CD8-positive, alpha-beta memory T cell (primary cell): Measurements from ENCODE around the gene TLX1. TPM values are rescaled to one million over a fixed set of nuclear protein-coding genes. Genes with fewer than 3 reads are reported as not detected.

Experiments
- CTCF ChIA-PET: fragments of 350-600 bp; sonication (Branson Sonifier 250); formaldehyde crosslinking; loops from one replicate; lab custom pipeline; 2021; ENCODE audit warnings: antibody characterized with exemption; lab: Charles Lee
- POLR2A ChIA-PET: fragments of 350-600 bp; sonication (Branson Sonifier 250); formaldehyde crosslinking; loops from one replicate; lab custom pipeline; 2021; ENCODE audit warnings: antibody characterized with exemption; lab: Charles Lee
- DNase-seq, 5 donors: peaks; one replicate each; pipeline versions ENCODE4 v3.0.0 to v3.0.0-alpha.2; 2020 to 2022; ENCODE audit warnings: mixed read lengths in 1 of 5
- H3K27ac ChIP-seq: one replicate; pipeline ENCODE4 v1.7.0; 2013; ENCODE audit warnings: low read depth, mild to moderate bottlenecking, low read length, moderate library complexity
- H3K27me3 ChIP-seq: 2 replicates; pipeline ENCODE4 v1.7.0; 2013; ENCODE audit warnings: low read length, mild to moderate bottlenecking; ENCODE audit not compliant: insufficient read depth, poor library complexity, severe bottlenecking
- H3K36me3 ChIP-seq: 2 replicates; pipeline ENCODE4 v1.7.0; 2013; ENCODE audit warnings: mild to moderate bottlenecking, low read length, moderate library complexity; ENCODE audit not compliant: insufficient read depth
- H3K4me1 ChIP-seq: 2 replicates; pipeline ENCODE4 v1.7.0; 2013; ENCODE audit warnings: mild to moderate bottlenecking, low read length, moderate library complexity; ENCODE audit not compliant: insufficient read depth
- H3K4me3 ChIP-seq: 2 replicates; pipeline ENCODE4 v1.7.0; 2013; ENCODE audit warnings: mild to moderate bottlenecking, low read length
- H3K9me3 ChIP-seq: 2 replicates; pipeline ENCODE4 v1.7.0; 2013; ENCODE audit warnings: mild to moderate bottlenecking, low read length
- H3K27ac Mint-ChIP-seq, 8 donors: one replicate each; pipeline ENCODE4 v1.8.0; 2020 to 2021; ENCODE audit warnings: mixed read lengths in 8 of 8, mild to moderate bottlenecking in 6 of 8, inconsistent platforms in 3 of 8, moderate library complexity in 3 of 8
- H3K27me3 Mint-ChIP-seq, 2 donors: one replicate each; pipeline ENCODE4 v1.8.0; 2020 to 2021; ENCODE audit warnings: mixed read lengths in 2 of 2, mild to moderate bottlenecking in 1 of 2, moderate library complexity in 1 of 2
- H3K36me3 Mint-ChIP-seq, 3 donors: one replicate each; pipeline ENCODE4 v1.8.0; 2020 to 2021; ENCODE audit warnings: mixed read lengths in 3 of 3, inconsistent platforms in 1 of 3, mild to moderate bottlenecking in 1 of 3
- H3K4me1 Mint-ChIP-seq, 3 donors: one replicate each; pipeline ENCODE4 v1.8.0; 2020 to 2021; ENCODE audit warnings: mixed read lengths in 3 of 3, inconsistent platforms in 1 of 3, mild to moderate bottlenecking in 1 of 3
- H3K4me3 Mint-ChIP-seq, 7 donors: one replicate each; pipeline ENCODE4 v1.8.0; 2020 to 2021; ENCODE audit warnings: mixed read lengths in 7 of 7, mild to moderate bottlenecking in 6 of 7, moderate library complexity in 4 of 7, inconsistent platforms in 2 of 7
- H3K9me3 Mint-ChIP-seq, 5 donors: one replicate each; pipeline ENCODE4 v1.8.0; 2020 to 2022; ENCODE audit warnings: mixed read lengths in 5 of 5, mild to moderate bottlenecking in 3 of 5, moderate library complexity in 2 of 5, inconsistent platforms in 1 of 5
- polyA plus RNA-seq: library from polyadenylated mRNA; unstranded; fragments of 300-500 nt; fragmentation: Illumina TruSeq; gene quantifications from one replicate; pipeline ENCODE4 v1.2.3, GENCODE V29; 2021
- total RNA-seq, 2 experiments: library from RNA; stranded (reverse); gene quantifications; one replicate each; pipeline ENCODE4 v1.2.3, GENCODE V29; 2021

The TLX1 gene
- total and polyA plus RNA-seq, 3 experiments from 2014 or later = not detected

DNA sequence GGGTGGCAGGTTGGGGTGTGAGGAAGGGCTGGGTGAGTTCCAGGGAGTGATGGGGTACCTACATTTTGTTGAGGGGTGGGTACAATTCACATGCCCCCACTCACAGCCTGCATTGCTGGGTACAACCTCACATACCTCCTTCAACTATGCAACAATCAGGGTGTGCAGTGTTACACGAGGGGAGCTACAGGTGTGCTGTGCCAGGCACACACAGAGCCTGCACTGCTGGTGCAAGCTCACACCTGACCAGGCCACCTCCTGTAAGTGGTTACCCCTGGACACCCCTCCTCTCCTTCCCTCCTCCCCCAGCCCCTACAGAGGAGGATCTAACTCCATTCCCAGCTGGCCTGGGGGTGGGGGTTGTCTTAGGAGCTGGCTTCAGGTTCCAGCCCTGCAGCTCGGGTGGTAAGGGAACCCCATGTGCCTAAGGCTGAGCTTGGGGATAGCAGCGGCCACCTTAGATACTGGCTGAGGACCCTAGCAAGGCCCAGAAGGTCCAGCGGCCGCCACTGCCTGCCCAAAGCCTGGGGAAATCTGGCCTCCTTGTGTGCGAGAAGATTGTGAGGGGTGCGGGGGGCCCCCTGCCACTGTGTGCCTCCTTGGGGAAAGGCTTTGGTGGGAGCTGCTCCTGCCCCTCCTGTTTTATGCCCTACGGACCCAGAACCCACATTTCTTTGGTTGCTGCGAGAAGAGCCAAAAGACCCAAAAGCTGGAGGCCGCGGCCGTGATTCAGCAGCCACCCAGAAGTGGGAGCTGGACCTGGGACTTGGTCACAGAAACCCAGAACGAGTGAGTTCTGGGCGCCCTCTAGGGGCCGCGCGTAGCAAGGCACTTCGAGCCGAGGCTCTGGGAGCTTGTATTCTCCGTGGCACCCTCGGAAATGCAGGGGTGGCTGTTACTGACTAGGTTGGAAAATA lies 10.8 kb downstream of the TLX1 start:
- Histone ChIP-seq H3K27ac (no peak overlapping the region), H3K4me1 (peaks cover 9% of the 10 kb centered on the region), H3K36me3 (no peaks in the 10 kb centered on the region), H3K27me3 (peaks cover 71% of the 10 kb centered on the region), H3K9me3 (no peaks in the 10 kb centered on the region), H3K4me3 (no peak overlapping the region)
- Mint-ChIP-seq H3K27ac (peak overlapping the region in 2 of 8 donors; percentile 28 to 44), H3K36me3 (peaks cover 0 to 1% (median 0%) of the 10 kb centered on the region in 3 donors), H3K4me3 (peak overlapping the region in 2 of 7 donors; percentile 7 to 28), H3K9me3 (no peaks in the 10 kb centered on the region), H3K27me3 (peaks cover 73 to 85% of the 10 kb centered on the region in 2 donors), H3K4me1 (peaks cover 24 to 49% (median 25%) of the 10 kb centered on the region in 3 donors)
- DNase-seq = peak; percentile 65 to 81 (median 70)
- ChIA-PET CTCF (interaction anchor here (0.6 to 9.3 kb wide), 46 partner anchors 10 to 253 kb away, joined by 3 to 287 read pairs (median 4); partner anchors contain the start of gene TLX1), POLR2A (interaction anchor here (2.4 kb wide), 1 partner anchor 46 kb away, joined by 10 read pairs; no protein-coding TSS in a partner anchor)

- H3K4me3 Mint-ChIP-seq = peak overlapping the region in 1 of 7 donors; percentile 28
- POLR2A ChIA-PET = interaction anchor here (2.4 kb wide), 1 partner anchor 47 kb away, joined by 10 read pairs; no protein-coding TSS in a partner anchor
- peak overlapping the region in 2 of 8 donors; percentile 28 to 44 for H3K27ac Mint-ChIP-seq
Observed at GRCh38 chr10:101142533-101143344, 11.6 kb downstream of the TLX1 start.

DNA sequence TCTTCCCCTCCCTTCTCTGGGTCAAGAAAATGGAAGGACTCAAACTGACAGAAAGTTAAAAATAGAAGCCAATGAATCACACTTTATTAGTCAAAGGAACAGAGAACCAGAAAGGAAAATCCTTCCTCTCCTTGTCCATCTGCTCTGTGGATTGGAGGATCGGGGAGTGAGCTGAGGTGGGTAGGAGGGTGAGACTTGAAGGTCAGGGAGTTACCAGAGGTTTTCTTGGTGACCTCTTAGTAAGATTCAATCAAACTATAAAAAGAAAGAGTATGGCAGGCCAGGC lies 12.2 kb downstream of the TLX1 start:
- Mint-ChIP-seq H3K9me3 (no peaks in the 10 kb centered on the region), H3K27me3 (peaks cover 73 to 83% of the 10 kb centered on the region in 2 donors), H3K36me3 (peaks cover 0 to 1% (median 0%) of the 10 kb centered on the region in 3 donors), H3K27ac (no peak overlapping the region), H3K4me3 (no peak overlapping the region), H3K4me1 (peaks cover 15 to 44% (median 19%) of the 10 kb centered on the region in 3 donors)
- CTCF ChIA-PET = interaction anchor here (1.6 to 9.3 kb wide), 6 partner anchors 9 to 57 kb away, joined by 6 to 287 read pairs (median 18); no protein-coding TSS in a partner anchor
- Histone ChIP-seq H3K4me1 (peaks cover 9% of the 10 kb centered on the region), H3K36me3 (no peaks in the 10 kb centered on the region), H3K9me3 (no peaks in the 10 kb centered on the region), H3K27ac (no peak overlapping the region), H3K4me3 (no peak overlapping the region), H3K27me3 (peaks cover 81% of the 10 kb centered on the region)
- no peak for DNase-seq
- POLR2A ChIA-PET = no interaction called here

More at GRCh38 chr10:101142533-101143344, 11.6 kb downstream of the TLX1 start:
- no peaks in the 10 kb centered on the region for H3K9me3 Mint-ChIP-seq
- H3K4me1 Mint-ChIP-seq = peaks cover 20 to 48% (median 23%) of the 10 kb centered on the region in 3 donors
- peaks cover 79% of the 10 kb centered on the region for H3K27me3 ChIP-seq
- H3K27me3 Mint-ChIP-seq = peaks cover 73 to 85% of the 10 kb centered on the region in 2 donors
- peaks cover 9% of the 10 kb centered on the region for H3K4me1 ChIP-seq
- H3K4me3 ChIP-seq = no peak overlapping the region
- no peaks in the 10 kb centered on the region for H3K36me3 ChIP-seq
- no peak for DNase-seq
- peaks cover 0 to 1% (median 0%) of the 10 kb centered on the region in 3 donors for H3K36me3 Mint-ChIP-seq
- no peak overlapping the region for H3K27ac ChIP-seq
- CTCF ChIA-PET = interaction anchor here (0.7 to 9.3 kb wide), 43 partner anchors 10 to 254 kb away, joined by 3 to 287 read pairs (median 5); partner anchors contain the start of gene TLX1
- no peaks in the 10 kb centered on the region for H3K9me3 ChIP-seq

- H3K4me3 ChIP-seq = no peak overlapping the region
- peaks cover 0 to 1% (median 0%) of the 10 kb centered on the region in 3 donors for H3K36me3 Mint-ChIP-seq
- no peaks in the 10 kb centered on the region for H3K9me3 ChIP-seq
- H3K4me1 ChIP-seq = peaks cover 9% of the 10 kb centered on the region
- CTCF ChIA-PET = interaction anchor here (2.7 to 9.3 kb wide), 3 partner anchors 8 to 58 kb away, joined by 13 to 287 read pairs (median 36); no protein-coding TSS in a partner anchor
- peaks cover 70 to 82% of the 10 kb centered on the region in 2 donors for H3K27me3 Mint-ChIP-seq
- no peak overlapping the region for H3K27ac ChIP-seq
- no peak overlapping the region for H3K4me3 Mint-ChIP-seq
- no peaks in the 10 kb centered on the region for H3K36me3 ChIP-seq
- POLR2A ChIA-PET = no interaction called here
- H3K27ac Mint-ChIP-seq = no peak overlapping the region
- peaks cover 9 to 36% (median 12%) of the 10 kb centered on the region in 3 donors for H3K4me1 Mint-ChIP-seq
- peaks cover 74% of the 10 kb centered on the region for H3K27me3 ChIP-seq
- H3K9me3 Mint-ChIP-seq = no peaks in the 10 kb centered on the region
- no peak for DNase-seq
Observed at GRCh38 chr10:101144053-101144452, 13.0 kb downstream of the TLX1 start.

GRCh38 chr10:101145145-101145544 lies 14.0 kb downstream of the TLX1 start:
- H3K27ac Mint-ChIP-seq = no peak overlapping the region
- H3K36me3 Mint-ChIP-seq = peaks cover 0 to 1% (median 0%) of the 10 kb centered on the region in 3 donors
- CTCF ChIA-PET = interaction anchor here (9.3 kb wide), 1 partner anchor 48 kb away, joined by 287 read pairs; no protein-coding TSS in a partner anchor
- no peak overlapping the region for H3K4me3 ChIP-seq
- peaks cover 68 to 82% of the 10 kb centered on the region in 2 donors for H3K27me3 Mint-ChIP-seq
- DNase-seq = no peak
- peaks cover 8% of the 10 kb centered on the region for H3K4me1 ChIP-seq
- no peaks in the 10 kb centered on the region for H3K36me3 ChIP-seq
- H3K9me3 Mint-ChIP-seq = no peaks in the 10 kb centered on the region
- POLR2A ChIA-PET = no interaction called here
- H3K4me3 Mint-ChIP-seq = no peak overlapping the region
- peaks cover 8 to 26% (median 9%) of the 10 kb centered on the region in 3 donors for H3K4me1 Mint-ChIP-seq
- no peak overlapping the region for H3K27ac ChIP-seq
- H3K27me3 ChIP-seq = peaks cover 75% of the 10 kb centered on the region
- H3K9me3 ChIP-seq = no peaks in the 10 kb centered on the region

DNA sequence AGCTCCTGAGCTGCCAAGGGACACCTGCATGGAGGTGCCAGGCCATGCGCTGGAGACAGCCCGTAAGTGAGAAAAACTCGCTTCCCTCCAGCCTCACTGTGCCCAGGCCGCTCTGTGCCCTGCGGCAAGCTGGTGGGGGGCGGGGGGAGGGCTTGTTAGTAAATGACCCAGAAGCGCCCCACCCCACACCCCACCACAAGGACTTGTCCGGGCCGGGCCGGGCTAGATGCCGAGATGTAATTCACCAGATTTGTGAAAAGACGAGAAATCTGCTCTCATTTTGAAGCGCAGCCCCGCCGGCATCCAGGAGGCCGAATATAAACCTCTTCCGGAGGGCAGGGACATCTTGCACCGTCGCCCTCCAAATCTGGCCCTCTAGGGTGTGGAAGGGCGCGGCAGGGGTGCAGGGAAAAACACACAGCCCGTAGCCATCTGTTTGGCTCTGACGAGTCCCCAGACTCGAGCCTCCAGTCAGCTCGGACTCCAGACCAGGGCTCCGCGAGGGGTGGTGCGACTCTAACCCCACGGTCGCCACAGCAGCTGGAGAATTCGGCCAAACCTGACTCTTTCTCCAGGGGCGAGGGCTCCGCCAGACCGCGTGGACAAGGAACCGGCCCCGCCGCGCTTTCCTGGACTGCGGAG lies 14.8 kb downstream of the TLX1 start:
- Mint-ChIP-seq H3K36me3 (peaks cover 0 to 1% (median 0%) of the 10 kb centered on the region in 3 donors), H3K27me3 (peaks cover 72 to 83% of the 10 kb centered on the region in 2 donors), H3K4me3 (no peak overlapping the region), H3K4me1 (peaks cover 4 to 19% (median 4%) of the 10 kb centered on the region in 3 donors), H3K27ac (no peak overlapping the region), H3K9me3 (no peaks in the 10 kb centered on the region)
- CTCF ChIA-PET = interaction anchor here (1.3 to 9.3 kb wide), 3 partner anchors 15 to 72 kb away, joined by 3 to 287 read pairs (median 8); no protein-coding TSS in a partner anchor
- H3K36me3 ChIP-seq = no peaks in the 10 kb centered on the region
- POLR2A ChIA-PET = no interaction called here
- H3K9me3 ChIP-seq = no peaks in the 10 kb centered on the region
- peaks cover 70% of the 10 kb centered on the region for H3K27me3 ChIP-seq
- no peak for DNase-seq
- H3K4me1 ChIP-seq = peaks cover under 1% of the 10 kb centered on the region
- no peak overlapping the region for H3K4me3 ChIP-seq
- no peak overlapping the region for H3K27ac ChIP-seq
